Fibroblast of lung (primary cell): ENCODE data around the gene MAML2. TPM values are rescaled to one million over a fixed set of nuclear protein-coding genes. Genes with fewer than 3 reads are reported as not detected.

ENCODE experiments used
- DNase-seq, 2 donors: peaks; one replicate each; pipeline versions ENCODE4 v3.0.0 to v3.0.0-alpha.2; 2010; ENCODE audit warnings: low read depth in 2 of 2
- H2AFZ ChIP-seq: 2 replicates; pipeline ENCODE4 v1.5.1; 2012; ENCODE audit warnings: low read length, control low read depth, inconsistent platforms
- H3K27ac ChIP-seq: 2 replicates; pipeline ENCODE4 v1.5.1; 2011; ENCODE audit warnings: low read length, control low read depth; ENCODE audit not compliant: insufficient read depth
- H3K27me3 ChIP-seq: 2 replicates; pipeline ENCODE4 v1.5.1; 2011; ENCODE audit warnings: mild to moderate bottlenecking, low read length; ENCODE audit not compliant: control insufficient read depth, insufficient read depth
- H3K36me3 ChIP-seq: 2 replicates; pipeline ENCODE4 v1.5.1; 2011; ENCODE audit warnings: low read length; ENCODE audit not compliant: control insufficient read depth, insufficient read depth
- H3K4me1 ChIP-seq: 2 replicates; pipeline ENCODE4 v1.5.1; 2011; ENCODE audit warnings: low read length; ENCODE audit not compliant: control insufficient read depth, insufficient read depth; ENCODE audit errors: extremely low read depth
- H3K4me2 ChIP-seq: 2 replicates; pipeline ENCODE4 v1.5.1; 2011; ENCODE audit warnings: low read length, control low read depth; ENCODE audit not compliant: insufficient read depth; ENCODE audit errors: extremely low read depth
- H3K4me3 ChIP-seq, 4 experiments: fragments of 200-600 bp in 1 of 4; sonication (generic) in 1 of 4; replicated peaks in 1 of 4; 2 replicates each; pipeline ENCODE4 v1.5.1; 2011 to 2016; ENCODE audit warnings: low read length in 4 of 4, low read depth in 3 of 4, mild to moderate bottlenecking in 3 of 4, control low read depth in 2 of 4, inconsistent platforms in 1 of 4, mixed read lengths in 1 of 4; ENCODE audit not compliant: insufficient read depth in 1 of 4; ENCODE audit errors: control extremely low read depth in 1 of 4
- H3K79me2 ChIP-seq: 2 replicates; pipeline ENCODE4 v1.5.1; 2012; ENCODE audit warnings: mild to moderate bottlenecking, low read length, inconsistent platforms; ENCODE audit not compliant: control insufficient read depth, insufficient read depth
- H3K9ac ChIP-seq: 2 replicates; pipeline ENCODE4 v1.5.1; 2011; ENCODE audit warnings: mild to moderate bottlenecking, low read length, control low read depth; ENCODE audit not compliant: insufficient read depth
- H3K9me3 ChIP-seq: 2 replicates; pipeline ENCODE4 v1.5.1; 2012; ENCODE audit warnings: low read depth, low read length; ENCODE audit not compliant: control insufficient read depth, insufficient read depth
- H4K20me1 ChIP-seq: 2 replicates; pipeline ENCODE4 v1.5.1; 2011; ENCODE audit warnings: low read length; ENCODE audit not compliant: control insufficient read depth, insufficient read depth; ENCODE audit errors: extremely low read depth
- CTCF ChIP-seq, 2 donors: IDR thresholded peaks in 1 of 2; conservative IDR thresholded peaks in 1 of 2; 1 replicate in 1 of 2; 2 replicates in 1 of 2; pipeline ENCODE4 v1.5.1; 2011 to 2012; ENCODE audit warnings: low read length in 2 of 2, control low read depth in 1 of 2, inconsistent platforms in 1 of 2, low read depth in 1 of 2, mild to moderate bottlenecking in 1 of 2
- EZH2 ChIP-seq: IDR thresholded peaks from 2 replicates; pipeline ENCODE4 v1.5.1; 2012; ENCODE audit warnings: low read length, control low read depth, mild to moderate bottlenecking; ENCODE audit errors: missing control alignments
- polyA plus RNA-seq, 2 donors: library from polyadenylated mRNA; depleted of rRNA in 1 of 2; stranded (reverse) in 1 of 2; unstranded in 1 of 2; fragments of >200 nt; gene quantifications; 2 replicates each; pipeline ENCODE4 v1.2.1, GENCODE V29; 2011 to 2012; ENCODE audit warnings: missing spikeins in 1 of 2
- total RNA-seq: library from RNA; depleted of rRNA; stranded (reverse); fragments of >200 nt; gene quantifications from 2 replicates; pipeline ENCODE4 v1.2.1, GENCODE V29; 2014

The MAML2 gene
- total and polyA plus RNA-seq, 2 donors (not counting 1 experiment from before 2014, with no cell fraction given), result 13.0 to 19.0 TPM

GRCh38 chr11:96024666-96025065 is 318.3 kb downstream of the MAML2 start:
- H4K20me1 ChIP-seq, result no peaks in the 10 kb centered on the region
- no peaks in the 10 kb centered on the region for H3K79me2 ChIP-seq
- no peaks in the 10 kb centered on the region for H3K4me1 ChIP-seq
- H3K27ac ChIP-seq, result no peak overlapping the region
- no peaks in the 10 kb centered on the region for H3K36me3 ChIP-seq
- no peak overlapping the region for H3K4me3 ChIP-seq
- no peak overlapping the region for H2AFZ ChIP-seq
- TF ChIP-seq CTCF (conservative IDR thresholded peaks at IDR 0.05 in 1 of 2, IDR thresholded peaks at IDR 0.05 in 1 of 2; ENCODE audit: low read depth in 1 of 2, low read length in 2 of 2) (no peak), EZH2 (no peak)
- no peak overlapping the region for H3K9ac ChIP-seq
- H3K9me3 ChIP-seq, result no peaks in the 10 kb centered on the region
- H3K4me2 ChIP-seq, result no peak overlapping the region
- no peaks in the 10 kb centered on the region for H3K27me3 ChIP-seq
- DNase-seq, result no peak

DNA sequence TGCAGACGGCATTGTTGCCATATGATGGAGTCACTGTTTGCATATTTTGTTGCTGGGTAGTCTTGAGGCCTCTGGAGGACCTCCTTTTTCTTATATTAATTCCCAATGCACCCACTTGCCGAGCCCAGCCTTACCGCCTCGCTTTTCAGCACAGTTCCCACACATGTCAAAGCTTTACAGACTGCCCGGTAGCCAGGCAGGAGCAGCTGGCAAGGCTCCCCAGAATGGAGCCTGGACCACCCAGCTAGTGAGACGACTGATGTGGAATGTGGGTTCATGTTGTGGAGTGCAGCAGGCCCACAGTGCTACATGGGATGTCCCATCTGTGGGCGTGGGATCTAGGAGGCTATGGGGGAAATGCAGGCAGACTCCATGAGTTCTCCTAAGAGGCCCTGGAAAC is 319.7 kb downstream of the MAML2 start:
- H2AFZ ChIP-seq, result no peak overlapping the region
- no peaks in the 10 kb centered on the region for H3K36me3 ChIP-seq
- TF ChIP-seq EZH2 (no peak), CTCF (conservative IDR thresholded peaks at IDR 0.05 in 1 of 2, IDR thresholded peaks at IDR 0.05 in 1 of 2; ENCODE audit: low read depth in 1 of 2, low read length in 2 of 2) (no peak)
- H3K9me3 ChIP-seq, result no peaks in the 10 kb centered on the region
- H4K20me1 ChIP-seq, result no peaks in the 10 kb centered on the region
- H3K4me1 ChIP-seq, result no peaks in the 10 kb centered on the region
- H3K27ac ChIP-seq, result no peak overlapping the region
- DNase-seq, result no peak
- H3K4me3 ChIP-seq, result no peak overlapping the region
- H3K27me3 ChIP-seq, result no peaks in the 10 kb centered on the region
- H3K9ac ChIP-seq, result no peak overlapping the region
- no peak overlapping the region for H3K4me2 ChIP-seq
- no peaks in the 10 kb centered on the region for H3K79me2 ChIP-seq

DNA sequence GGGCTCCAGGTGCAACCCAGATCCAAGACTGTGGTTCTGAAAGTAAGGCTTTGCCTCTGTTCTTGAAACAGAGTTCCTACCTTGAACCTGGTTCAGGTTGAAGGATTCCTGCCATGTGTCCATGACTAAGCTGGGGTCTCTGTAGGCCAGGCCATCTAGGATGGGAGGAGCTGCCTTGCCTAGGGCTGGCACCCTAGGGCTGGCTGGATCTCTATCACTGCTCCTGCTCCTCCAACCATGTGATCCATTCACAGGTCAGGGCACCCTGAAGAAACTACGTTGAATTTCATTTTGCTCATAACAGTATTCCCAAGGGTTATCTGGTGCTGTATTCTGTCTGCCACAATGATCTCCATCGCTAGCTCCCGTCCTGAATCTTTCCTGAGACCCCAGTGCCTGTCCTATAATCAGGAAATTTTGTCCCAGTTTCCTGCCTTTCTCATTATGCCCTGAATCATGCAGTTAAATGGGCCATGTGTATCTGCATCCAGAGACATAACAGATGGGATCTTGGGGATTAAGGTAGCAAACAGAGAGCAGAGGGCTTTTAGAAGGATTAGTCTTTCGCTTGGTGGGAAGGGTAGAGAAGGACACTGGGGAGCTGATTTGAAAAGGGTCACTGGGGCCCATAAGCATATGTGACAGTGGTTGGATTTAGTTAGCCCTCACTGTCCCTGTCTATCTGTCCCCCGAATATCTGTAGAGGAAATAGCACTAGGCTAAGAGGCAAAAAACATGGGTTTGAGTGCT is 320.9 kb downstream of the MAML2 start:
- no peaks in the 10 kb centered on the region for H3K9me3 ChIP-seq
- no peaks in the 10 kb centered on the region for H3K36me3 ChIP-seq
- H3K4me3 ChIP-seq, result no peak overlapping the region
- DNase-seq, result no peak
- no peak overlapping the region for H3K9ac ChIP-seq
- no peaks in the 10 kb centered on the region for H4K20me1 ChIP-seq
- no peaks in the 10 kb centered on the region for H3K4me1 ChIP-seq
- no peak overlapping the region for H3K27ac ChIP-seq
- no peaks in the 10 kb centered on the region for H3K79me2 ChIP-seq
- H2AFZ ChIP-seq, result no peak overlapping the region
- TF ChIP-seq EZH2 (no peak), CTCF (conservative IDR thresholded peaks at IDR 0.05 in 1 of 2, IDR thresholded peaks at IDR 0.05 in 1 of 2; ENCODE audit: low read depth in 1 of 2, low read length in 2 of 2) (no peak)
- no peaks in the 10 kb centered on the region for H3K27me3 ChIP-seq
- no peak overlapping the region for H3K4me2 ChIP-seq
